ENCODE results near the gene TMEM144.
"Not testable (repeated sequence)": the region's sequence is repeated elsewhere in the genome, so short reads cannot be mapped to it uniquely, and the experiment has no call there.

The TMEM144 gene

GRCh38 chr4:158213466-158213865 lies 3.2 kb downstream of the TMEM144 start:
- H3K4me3 ChIP-seq (replicated peaks in 1 of 2; ENCODE audit: low read depth in 2 of 2, low read length in 2 of 2) = no peak overlapping the region
- no peak for TF ChIP-seq CTCF (IDR thresholded peaks at IDR 0.05; ENCODE audit: low read depth, low read length)
- DNase-seq (ENCODE audit: low read depth in 2 of 2) = no peak

- TF ChIP-seq CTCF (IDR thresholded peaks at IDR 0.05; ENCODE audit: low read depth, low read length) = no peak
- no peak for DNase-seq (ENCODE audit: low read depth in 2 of 2)
- no peak overlapping the region for H3K4me3 ChIP-seq (replicated peaks in 1 of 2; ENCODE audit: low read depth in 2 of 2, low read length in 2 of 2)
Observed at GRCh38 chr4:158214856-158215255, 4.6 kb downstream of the TMEM144 start.

GRCh38 chr4:158217763-158218162 lies 7.5 kb downstream of the TMEM144 start:
- DNase-seq (ENCODE audit: low read depth in 2 of 2) = no peak
- no peak for TF ChIP-seq CTCF (IDR thresholded peaks at IDR 0.05; ENCODE audit: low read depth, low read length)
- no peak overlapping the region for H3K4me3 ChIP-seq (replicated peaks in 1 of 2; ENCODE audit: low read depth in 2 of 2, low read length in 2 of 2)

GRCh38 chr4:158219623-158220022 lies 9.3 kb downstream of the TMEM144 start:
- DNase-seq (ENCODE audit: low read depth in 2 of 2) = no peak
- H3K4me3 ChIP-seq (replicated peaks in 1 of 2; ENCODE audit: low read depth in 2 of 2, low read length in 2 of 2) = no peak overlapping the region
- no peak for TF ChIP-seq CTCF (IDR thresholded peaks at IDR 0.05; ENCODE audit: low read depth, low read length)

GRCh38 chr4:158224318-158224717 lies 14.0 kb downstream of the TMEM144 start:
- not testable (repeated sequence) for DNase-seq (ENCODE audit: low read depth in 2 of 2); H3K4me3 ChIP-seq (replicated peaks in 1 of 2; ENCODE audit: low read depth in 2 of 2, low read length in 2 of 2)

- H3K4me3 ChIP-seq (replicated peaks in 1 of 2; ENCODE audit: low read depth in 2 of 2, low read length in 2 of 2); DNase-seq (ENCODE audit: low read depth in 2 of 2): not testable (repeated sequence)
Observed at GRCh38 chr4:158224999-158225398, 14.7 kb downstream of the TMEM144 start.

GRCh38 chr4:158227880-158228279 lies 17.6 kb downstream of the TMEM144 start:
- H3K4me3 ChIP-seq (replicated peaks in 1 of 2; ENCODE audit: low read depth in 2 of 2, low read length in 2 of 2); DNase-seq (ENCODE audit: low read depth in 2 of 2): not testable (repeated sequence)

GRCh38 chr4:158228399-158228798 lies 18.1 kb downstream of the TMEM144 start:
- H3K4me3 ChIP-seq (replicated peaks in 1 of 2; ENCODE audit: low read depth in 2 of 2, low read length in 2 of 2); DNase-seq (ENCODE audit: low read depth in 2 of 2): not testable (repeated sequence)

GRCh38 chr4:158229768-158230167 lies 19.5 kb downstream of the TMEM144 start:
- no peak for TF ChIP-seq CTCF (IDR thresholded peaks at IDR 0.05; ENCODE audit: low read depth, low read length)
- no peak for DNase-seq (ENCODE audit: low read depth in 2 of 2)
- no peak overlapping the region for H3K4me3 ChIP-seq (replicated peaks in 1 of 2; ENCODE audit: low read depth in 2 of 2, low read length in 2 of 2)
